NCI-H1092 treated with DMSO at 0.1 percent for 48 hours (cell line): ENCODE results near the gene TAS2R41.

Source experiments
- DNase-seq: peaks from one replicate; lab custom pipeline; 2025; lab: John Stamatoyannopoulos, UW

The TAS2R41 gene, protein sequence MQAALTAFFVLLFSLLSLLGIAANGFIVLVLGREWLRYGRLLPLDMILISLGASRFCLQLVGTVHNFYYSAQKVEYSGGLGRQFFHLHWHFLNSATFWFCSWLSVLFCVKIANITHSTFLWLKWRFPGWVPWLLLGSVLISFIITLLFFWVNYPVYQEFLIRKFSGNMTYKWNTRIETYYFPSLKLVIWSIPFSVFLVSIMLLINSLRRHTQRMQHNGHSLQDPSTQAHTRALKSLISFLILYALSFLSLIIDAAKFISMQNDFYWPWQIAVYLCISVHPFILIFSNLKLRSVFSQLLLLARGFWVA

GRCh38 chr7:143477501-143478150, at the start of gene TAS2R41:
Gene TAS2R41 (plus strand): TSS chr7:143477873. CDS start chr7:143477873, 0 bp downstream.
- DNase-seq = no peak

DNA sequence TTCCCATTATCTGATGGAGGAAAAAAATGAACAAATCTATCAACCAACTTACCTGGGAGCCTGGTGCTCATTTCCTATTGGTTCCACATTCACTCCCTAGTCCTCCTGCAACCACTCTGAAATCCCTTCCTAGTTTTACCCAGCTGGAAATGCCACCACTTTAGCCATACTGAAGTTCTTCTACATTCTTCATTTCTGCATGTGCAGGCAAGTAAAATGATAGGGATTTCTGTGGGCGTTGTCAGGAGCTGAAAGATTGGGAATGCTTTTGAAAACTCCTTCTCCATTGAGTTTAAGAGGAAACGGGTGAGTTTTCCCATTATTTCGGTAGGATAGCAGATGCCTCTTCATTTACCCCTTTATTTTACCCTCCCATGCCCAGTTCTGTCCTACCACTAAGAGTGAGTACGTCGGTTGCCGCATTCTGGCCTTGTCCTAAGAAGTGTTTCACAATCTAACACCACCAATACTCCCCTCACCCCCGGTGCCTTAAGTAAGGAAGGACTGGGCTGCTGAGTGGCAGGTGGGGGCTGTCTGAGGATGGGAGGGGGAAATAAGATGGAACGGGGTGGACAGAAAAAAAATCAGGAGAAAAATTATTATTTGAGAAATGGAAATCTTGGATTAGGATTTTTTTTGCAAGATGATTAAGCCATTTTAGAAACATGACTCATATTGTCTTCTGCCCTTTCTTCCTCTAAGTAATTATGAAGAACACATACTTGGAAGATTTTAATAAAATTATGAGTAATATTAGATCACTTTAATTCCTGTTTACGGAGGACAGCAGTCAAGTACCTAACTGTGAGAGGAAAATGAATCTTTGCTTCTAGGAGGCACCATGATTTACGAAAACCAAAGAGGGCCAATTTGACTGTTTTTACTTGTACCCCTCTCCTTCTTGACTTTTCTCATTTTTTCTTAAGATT, 47.6 kb upstream of the TAS2R41 start:
- no peak for DNase-seq

GRCh38 chr7:143431109-143431508, 46.6 kb upstream of the TAS2R41 start:
- no peak for DNase-seq

DNA sequence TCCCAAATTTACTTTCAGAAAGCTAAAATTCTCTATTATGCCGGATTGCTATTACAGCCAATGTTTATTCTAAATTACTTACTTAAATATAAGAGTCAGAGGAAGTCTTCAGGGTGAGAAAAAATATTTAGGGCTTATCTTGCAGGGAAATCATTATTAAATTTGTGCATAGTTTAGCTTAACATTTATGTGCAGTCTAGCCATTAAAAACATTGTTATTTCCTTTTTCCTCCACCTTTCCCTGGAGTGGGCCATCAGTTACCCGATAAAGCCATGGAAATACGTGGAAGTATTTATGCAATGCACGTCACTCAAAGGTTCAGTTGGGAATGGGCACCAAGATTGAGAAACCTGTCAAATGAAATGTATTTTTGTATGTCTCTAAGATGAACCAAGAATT, 43.9 kb upstream of the TAS2R41 start:
- no peak for DNase-seq

DNA sequence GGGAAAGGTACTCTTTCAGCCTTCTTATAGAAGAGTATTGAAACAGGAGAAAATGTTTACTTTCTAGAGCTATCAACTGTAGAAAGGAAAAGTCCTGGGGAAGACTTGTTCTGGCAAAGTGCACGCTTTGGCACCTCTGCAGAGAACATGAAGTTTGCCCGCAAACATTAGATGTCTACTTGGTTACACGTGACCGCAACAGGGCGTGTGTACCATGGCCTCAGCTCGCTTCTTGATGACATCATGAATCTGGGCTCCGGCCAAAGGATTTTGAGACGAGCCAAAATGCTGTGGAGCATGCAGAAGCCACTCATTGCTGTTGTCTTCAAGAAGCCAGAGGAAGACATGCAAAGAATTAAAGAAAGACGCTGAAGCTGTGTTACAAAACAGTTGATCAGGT, 43.0 kb upstream of the TAS2R41 start:
- no peak for DNase-seq

- DNase-seq = no peak
Measured at GRCh38 chr7:143435266-143435665, 42.4 kb upstream of the TAS2R41 start.

DNA sequence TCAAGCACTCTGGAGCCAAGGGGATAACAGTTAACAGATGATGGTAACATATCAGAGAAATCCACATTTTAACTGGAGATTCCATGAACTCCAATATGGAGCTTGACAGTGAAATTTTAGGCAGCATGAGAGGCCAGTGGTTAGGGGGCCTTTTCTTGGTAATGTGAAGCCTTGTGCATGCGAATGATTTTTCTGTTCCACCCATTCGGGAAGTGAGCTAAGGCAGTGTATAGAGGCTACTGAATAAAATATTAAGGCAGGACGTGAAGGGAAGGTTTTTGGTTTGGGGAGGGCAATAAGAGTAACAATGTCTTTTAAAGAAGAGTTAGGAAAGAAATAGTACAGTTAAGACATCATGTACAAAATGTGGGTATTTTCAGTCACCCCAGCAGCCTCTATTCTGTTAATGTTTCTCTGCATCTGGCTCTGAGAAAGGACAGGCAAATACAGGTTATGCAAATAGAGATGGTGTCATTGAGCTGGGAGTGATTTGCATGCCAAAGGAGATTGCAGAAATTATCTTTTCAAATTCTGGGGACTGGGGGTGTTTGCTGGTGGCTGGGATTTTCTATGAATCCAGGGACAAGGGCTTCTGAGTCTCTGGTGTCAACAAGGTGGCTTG, 41.2 kb upstream of the TAS2R41 start:
- no peak for DNase-seq

DNA sequence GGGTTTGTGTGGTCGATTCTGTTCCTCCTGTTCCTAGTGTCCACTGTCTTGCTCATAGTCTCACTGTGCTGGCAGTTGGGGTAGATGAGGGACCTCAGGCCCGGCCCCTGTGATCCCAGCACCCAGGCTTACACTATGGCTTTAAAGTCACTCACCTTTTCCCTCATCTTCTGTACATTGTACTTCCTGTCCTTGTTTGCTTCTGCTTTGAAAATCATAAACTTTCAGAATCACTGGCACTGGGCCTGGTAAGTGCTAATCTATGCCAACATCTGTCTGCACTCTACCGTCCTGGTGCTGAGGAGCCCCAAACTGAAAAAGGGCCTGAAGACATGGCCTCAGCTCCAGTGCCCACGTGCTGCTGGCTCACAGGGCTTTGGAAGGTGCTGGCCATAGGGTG, 40.1 kb upstream of the TAS2R41 start:
- DNase-seq = no peak

- DNase-seq = no peak
Measured at GRCh38 chr7:143439866-143440265, 37.8 kb upstream of the TAS2R41 start.

DNA sequence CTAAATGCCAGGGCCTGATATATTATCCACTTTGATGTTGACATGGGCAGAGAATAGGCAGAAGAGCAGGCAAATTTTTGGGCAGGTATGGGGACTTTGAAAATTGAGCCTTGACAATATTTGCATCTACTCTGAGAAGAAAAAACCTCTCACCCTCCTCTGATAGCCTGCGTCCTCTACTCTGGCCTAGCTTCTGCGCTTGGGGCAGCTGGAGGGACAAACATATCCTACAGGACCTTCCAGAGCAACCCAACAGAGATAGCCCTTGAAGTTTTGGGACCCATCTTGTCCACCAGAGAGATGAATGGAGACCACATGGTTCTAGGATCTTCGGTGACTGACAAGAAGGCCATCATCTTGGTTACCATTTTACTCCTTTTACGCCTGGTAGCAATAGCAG, 34.5 kb upstream of the TAS2R41 start, which contains the start of gene TAS2R60:
TSS of gene TAS2R60 (plus strand) at position 301 of the 400 bp plus-strand sequence. CDS start at position 301, 0 bp downstream.
- no peak for DNase-seq

GRCh38 chr7:143444063-143444782, 33.5 kb upstream of the TAS2R41 start:
- no peak for DNase-seq

- DNase-seq = no peak
Measured at GRCh38 chr7:143444785-143445184, 32.9 kb upstream of the TAS2R41 start.

DNA sequence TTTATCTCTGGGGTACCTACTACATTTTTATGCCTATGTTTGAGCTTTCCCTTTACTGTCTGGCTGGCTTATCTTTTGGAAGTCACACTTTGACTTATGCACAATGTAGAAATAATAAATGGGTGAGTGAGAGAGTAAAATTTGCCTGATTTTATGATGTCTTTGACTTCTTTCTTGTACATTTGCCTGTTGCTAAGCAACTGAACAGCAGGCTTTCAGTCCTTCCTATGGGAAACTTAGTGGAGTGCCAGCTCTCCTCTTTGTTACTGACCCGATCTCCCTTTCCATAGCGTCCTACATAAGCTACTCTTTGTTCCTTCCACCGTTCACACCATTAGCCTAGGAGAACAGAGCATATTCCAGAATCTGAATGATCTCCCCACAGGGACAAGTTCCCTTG, 30.2 kb upstream of the TAS2R41 start:
- DNase-seq = no peak

- DNase-seq = no peak
Measured at GRCh38 chr7:143448429-143448828, 29.2 kb upstream of the TAS2R41 start.

DNA sequence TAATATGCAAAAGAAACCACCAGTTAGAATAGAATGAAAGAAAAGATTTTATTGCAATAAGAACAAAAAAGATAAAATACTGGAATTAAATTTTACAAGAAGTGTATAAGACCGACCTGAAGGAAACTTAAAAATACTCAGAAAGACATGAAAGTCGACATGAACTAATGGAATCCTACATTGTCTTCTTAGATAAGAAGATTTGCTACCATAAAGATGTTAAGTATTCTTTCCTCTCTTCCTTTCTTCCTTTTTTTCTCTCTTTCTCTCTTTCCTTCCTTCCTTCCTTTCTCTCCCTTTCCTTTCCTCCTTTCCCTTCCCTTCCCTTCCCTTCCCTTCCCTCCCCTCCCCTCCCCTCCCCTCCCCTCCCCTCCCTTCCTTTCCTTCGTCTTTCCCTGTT, 27.9 kb upstream of the TAS2R41 start:
- no peak for DNase-seq

DNA sequence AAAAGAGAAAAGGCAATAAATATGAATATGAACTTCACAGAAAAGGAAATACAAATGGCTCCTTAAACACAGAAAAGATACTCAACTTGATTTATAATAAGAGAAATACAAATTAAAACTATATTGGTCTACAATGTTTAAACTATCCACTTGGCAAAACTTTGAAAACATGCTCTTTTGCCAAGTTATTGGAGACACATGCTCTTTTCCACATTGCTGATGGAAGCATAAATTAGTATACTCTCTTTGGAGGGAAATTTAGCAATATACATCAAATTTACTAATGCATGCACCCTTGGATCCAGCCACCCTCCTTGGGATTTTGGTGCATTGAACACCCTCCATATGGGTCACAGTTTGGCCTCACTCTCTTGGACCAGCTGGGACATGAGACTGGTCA, 26.6 kb upstream of the TAS2R41 start:
- no peak for DNase-seq

- no peak for DNase-seq
Measured at GRCh38 chr7:143451746-143452145, 25.9 kb upstream of the TAS2R41 start.

- DNase-seq = no peak
Measured at GRCh38 chr7:143452495-143452894, 25.2 kb upstream of the TAS2R41 start.

DNA sequence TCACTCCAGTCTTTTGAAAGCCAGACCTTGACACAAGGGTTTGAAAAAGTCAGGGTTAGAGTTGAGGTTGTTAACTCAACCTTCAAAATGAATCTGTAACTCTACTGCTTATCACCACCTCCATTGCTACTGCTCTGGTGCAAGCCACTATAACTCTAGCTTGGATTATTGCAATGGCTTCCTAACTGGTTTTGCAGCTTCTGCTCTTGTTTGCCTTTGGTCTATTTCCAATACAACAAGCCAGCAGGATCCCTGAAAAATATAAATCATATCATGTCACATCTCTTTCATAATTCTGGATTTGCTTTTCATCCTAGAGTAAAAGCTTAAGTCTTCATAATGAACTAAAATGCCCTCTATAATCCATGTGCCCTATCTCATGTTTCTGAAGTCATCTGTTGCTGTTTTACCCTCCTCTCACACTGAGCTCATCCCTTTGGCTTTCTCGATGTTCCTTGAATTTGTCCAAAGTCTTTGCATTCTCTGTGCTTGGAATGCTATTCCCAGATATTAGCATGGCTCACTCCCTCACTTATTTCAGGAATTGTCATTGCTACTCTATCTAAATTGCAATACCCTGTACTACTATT, 23.5 kb upstream of the TAS2R41 start:
- no peak for DNase-seq

GRCh38 chr7:143455491-143455890, 22.2 kb upstream of the TAS2R41 start:
- DNase-seq = no peak

DNA sequence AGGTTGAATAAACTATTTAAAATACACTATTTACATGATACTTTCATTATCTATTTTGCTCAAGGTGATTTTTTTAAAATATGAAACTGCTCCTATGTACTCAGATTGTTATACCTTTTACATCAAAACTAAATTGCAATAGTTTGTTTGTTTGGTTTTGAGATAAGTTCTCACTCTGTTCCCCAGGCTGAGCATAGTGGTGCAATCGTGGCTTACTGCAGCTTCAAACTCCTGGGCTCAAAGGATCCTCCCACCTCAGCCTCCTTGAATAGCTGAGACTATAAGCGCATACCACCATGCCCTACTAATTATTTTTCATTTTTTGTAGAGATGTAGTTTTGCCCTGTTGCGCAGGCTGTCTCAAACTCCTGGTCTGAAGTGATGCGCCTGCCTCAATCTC, 21.7 kb upstream of the TAS2R41 start:
- no peak for DNase-seq
